Left ventricle myocardium inferior (tissue), 1 donor: ENCODE data around the gene S100A14. TPM values are rescaled to one million over a fixed set of nuclear protein-coding genes. Genes with fewer than 3 reads are reported as not detected.
"Not testable (repeated sequence)": the region's sequence is repeated elsewhere in the genome, so short reads cannot be mapped to it uniquely, and the experiment has no call there.

Experiments used
- DNase-seq: peaks from one replicate; pipeline ENCODE4 v3.0.0-alpha.2; 2020
- H3K27ac ChIP-seq: fragments of 200-600 bp; replicated peaks from 2 replicates; pipeline ENCODE4 v1.8.0; 2021
- H3K27me3 ChIP-seq: fragments of 200-600 bp; 2 replicates; pipeline ENCODE4 v1.8.0; 2021; ENCODE audit warnings: low read depth
- H3K36me3 ChIP-seq: fragments of 200-600 bp; 2 replicates; pipeline ENCODE4 v1.8.0; 2021
- H3K4me1 ChIP-seq: fragments of 200-600 bp; 2 replicates; pipeline ENCODE4 v1.8.0; 2021
- H3K4me3 ChIP-seq: fragments of 200-600 bp; 2 replicates; pipeline ENCODE4 v1.8.0; 2021; ENCODE audit warnings: mild to moderate bottlenecking, moderate library complexity
- H3K9me3 ChIP-seq: fragments of 200-600 bp; replicated peaks from 2 replicates; pipeline ENCODE4 v1.8.0; 2021
- CTCF ChIP-seq: fragments of 200-600 bp; IDR thresholded peaks from 2 replicates; pipeline ENCODE4 v1.8.0; 2021; ENCODE audit warnings: antibody characterized with exemption, mild to moderate bottlenecking, borderline replicate concordance
- intact Hi-C: fragments of 100-400 bp; cut with micrococcal nuclease; formaldehyde crosslinking; loops from one replicate; pipeline ENCODE4 v1.11.0; 2022
- total RNA-seq: library from RNA; stranded (reverse); fragmentation: NEBNext Ultra II Directional; extraction: Animal tissue kit (Norgen Biotek cat#: 25700); gene quantifications from one replicate; pipeline ENCODE4 v1.2.1, GENCODE V29; 2021
- donor health status: DM: no; HTN: yes; CAD: no; lungs with severe emphysema.

S100A14 gene
- total RNA-seq, 1 donor from 2014 or later, result 6.5 TPM

- no peak for DNase-seq
- no peak overlapping the region for H3K27ac ChIP-seq
- H3K27me3 ChIP-seq, result no peaks in the 10 kb centered on the region
- no peak for TF ChIP-seq CTCF
- no peaks in the 10 kb centered on the region for H3K36me3 ChIP-seq
- intact Hi-C loops, result no loop called here
- H3K9me3 ChIP-seq, result no peaks in the 10 kb centered on the region
- no peak overlapping the region for H3K4me3 ChIP-seq
- H3K4me1 ChIP-seq, result peaks cover 9% of the 10 kb centered on the region
Measured at GRCh38 chr1:153587314-153587713, 28.8 kb downstream of the S100A14 start.

GRCh38 chr1:153586347-153586746 is 29.8 kb downstream of the S100A14 start:
- no peak for DNase-seq
- H3K4me1 ChIP-seq, result peaks cover 9% of the 10 kb centered on the region
- H3K27ac ChIP-seq, result no peak overlapping the region
- no peaks in the 10 kb centered on the region for H3K9me3 ChIP-seq
- intact Hi-C loops, result no loop called here
- no peak for TF ChIP-seq CTCF
- H3K27me3 ChIP-seq, result no peaks in the 10 kb centered on the region
- no peak overlapping the region for H3K4me3 ChIP-seq
- no peaks in the 10 kb centered on the region for H3K36me3 ChIP-seq

DNA sequence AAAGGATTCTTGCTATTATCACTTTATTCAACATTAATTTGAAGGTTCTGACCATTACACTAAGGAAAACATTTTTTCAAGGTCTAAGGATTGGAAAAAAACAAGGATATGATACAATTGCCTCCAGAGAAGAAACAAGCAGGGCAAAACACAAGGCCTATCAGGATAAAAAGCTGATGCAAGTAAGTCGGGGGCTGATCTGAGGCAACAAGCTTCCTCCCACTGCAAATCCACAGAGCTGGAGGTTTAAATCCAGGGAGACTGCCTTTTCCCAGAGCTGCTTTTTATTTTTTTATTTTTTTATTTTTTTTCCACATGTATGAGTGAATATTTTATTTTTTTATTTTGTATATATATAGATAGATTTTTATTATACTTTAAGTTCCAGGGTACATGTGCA is 31.1 kb downstream of the S100A14 start:
- intact Hi-C loops, result no loop called here
- peaks cover 9% of the 10 kb centered on the region for H3K4me1 ChIP-seq
- no peaks in the 10 kb centered on the region for H3K27me3 ChIP-seq
- H3K4me3 ChIP-seq, result no peak overlapping the region
- H3K36me3 ChIP-seq, result no peaks in the 10 kb centered on the region
- no peak for TF ChIP-seq CTCF
- no peaks in the 10 kb centered on the region for H3K9me3 ChIP-seq
- H3K27ac ChIP-seq, result no peak overlapping the region
- no peak for DNase-seq

GRCh38 chr1:153583976-153584375 is 32.1 kb downstream of the S100A14 start:
- TF ChIP-seq CTCF, result no peak
- H3K4me3 ChIP-seq, result no peak overlapping the region
- intact Hi-C loops, result no loop called here
- no peak for DNase-seq
- H3K4me1 ChIP-seq, result peaks cover 9% of the 10 kb centered on the region
- H3K36me3 ChIP-seq, result no peaks in the 10 kb centered on the region
- no peaks in the 10 kb centered on the region for H3K27me3 ChIP-seq
- H3K27ac ChIP-seq, result no peak overlapping the region
- H3K9me3 ChIP-seq, result no peaks in the 10 kb centered on the region

GRCh38 chr1:153583514-153583913 is 32.6 kb downstream of the S100A14 start:
- DNase-seq, H3K9me3 ChIP-seq, H3K4me1 ChIP-seq, H3K27me3 ChIP-seq, H3K36me3 ChIP-seq, H3K27ac ChIP-seq, H3K4me3 ChIP-seq, intact Hi-C loops: not testable (repeated sequence)

GRCh38 chr1:153582836-153583235 is 33.3 kb downstream of the S100A14 start:
- H3K27ac ChIP-seq, H3K9me3 ChIP-seq, H3K4me3 ChIP-seq, DNase-seq, H3K36me3 ChIP-seq, H3K4me1 ChIP-seq, H3K27me3 ChIP-seq, intact Hi-C loops: not testable (repeated sequence)

DNA sequence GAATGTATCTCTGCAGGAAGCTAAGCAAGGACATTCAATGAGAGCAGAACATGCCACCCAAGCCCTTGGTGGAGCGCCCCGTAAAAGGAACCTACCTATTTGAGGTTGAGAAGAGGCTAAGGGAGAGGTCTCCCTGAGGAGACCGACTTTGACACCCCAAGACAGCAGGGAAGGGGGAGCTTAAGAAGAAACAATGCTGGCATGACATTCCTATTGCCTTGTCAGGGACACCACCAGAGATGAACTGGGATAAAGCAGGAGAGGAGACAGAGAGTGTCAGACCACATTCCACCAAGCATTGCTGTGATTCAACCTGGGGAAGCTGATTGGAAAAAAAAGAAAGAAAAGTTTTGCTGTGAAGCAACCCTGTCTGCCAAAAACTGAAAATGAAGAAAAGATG is 37.2 kb downstream of the S100A14 start:
- no peaks in the 10 kb centered on the region for H3K4me1 ChIP-seq
- no peaks in the 10 kb centered on the region for H3K9me3 ChIP-seq
- H3K27ac ChIP-seq, result no peak overlapping the region
- H3K27me3 ChIP-seq, result no peaks in the 10 kb centered on the region
- TF ChIP-seq CTCF, result no peak
- intact Hi-C loops, result no loop called here
- no peak overlapping the region for H3K4me3 ChIP-seq
- no peak for DNase-seq
- no peaks in the 10 kb centered on the region for H3K36me3 ChIP-seq
